Activated naive CD4-positive, alpha-beta T cell treated with anti-CD3 and anti-CD28 coated beads, Interleukin-2, amount 50 U/mL, for 72 hours (primary cell): ENCODE results near the gene CEACAM19. TPM values are rescaled to one million over a fixed set of nuclear protein-coding genes. Genes with fewer than 3 reads are reported as not detected.
"Not testable (repeated sequence)": the region's sequence is repeated elsewhere in the genome, so short reads cannot be mapped to it uniquely, and the experiment has no call there.

Experiments
- ATAC-seq, 2 donors: fragments of 150-1000 bp; cut with Tn5 transposase; 2 replicates each; pipeline ENCODE4 v1.10.0; 2021; ENCODE audit warnings: mild to moderate bottlenecking in 2 of 2, moderate library complexity in 2 of 2
- DNase-seq, 2 donors: peaks; one replicate each; pipeline ENCODE4 v3.0.0; 2021 to 2022; ENCODE audit warnings: low spot score in 2 of 2
- H3K27ac Mint-ChIP-seq, 2 donors: one replicate each; pipeline ENCODE4 v1.8.0; 2022; ENCODE audit warnings: mild to moderate bottlenecking in 2 of 2, mixed read lengths in 2 of 2
- H3K36me3 Mint-ChIP-seq, 2 donors: one replicate each; pipeline ENCODE4 v1.8.0; 2022; ENCODE audit warnings: mixed read lengths in 2 of 2
- H3K9me3 Mint-ChIP-seq, 2 donors: one replicate each; pipeline ENCODE4 v1.8.0; 2022; ENCODE audit warnings: mixed read lengths in 2 of 2
- total RNA-seq, 2 donors: library from RNA; stranded (reverse); gene quantifications; one replicate each; pipeline ENCODE4 v1.2.3, GENCODE V29; 2022

CEACAM19 gene
- total RNA-seq, 2 donors from 2014 or later = 2.2 to 2.5 TPM

GRCh38 chr19:44702551-44703176 lies 31.4 kb downstream of the CEACAM19 start:
- no peak for DNase-seq
- ATAC-seq = no peak
- Mint-ChIP-seq H3K36me3 (no peaks in the 10 kb centered on the region), H3K27ac (no peak overlapping the region), H3K9me3 (no peaks in the 10 kb centered on the region)

- Mint-ChIP-seq H3K27ac (no peak overlapping the region), H3K9me3 (no peaks in the 10 kb centered on the region), H3K36me3 (no peaks in the 10 kb centered on the region)
- DNase-seq (no peak), ATAC-seq (no peak)
Measured at GRCh38 chr19:44703336-44704078, 32.2 kb downstream of the CEACAM19 start.

GRCh38 chr19:44704982-44705381 lies 33.7 kb downstream of the CEACAM19 start:
- Mint-ChIP-seq H3K27ac (no peak overlapping the region), H3K9me3 (no peaks in the 10 kb centered on the region), H3K36me3 (no peaks in the 10 kb centered on the region)
- ATAC-seq = no peak
- no peak for DNase-seq

- DNase-seq (no peak), ATAC-seq (no peak)
- Mint-ChIP-seq H3K9me3 (no peaks in the 10 kb centered on the region), H3K27ac (no peak overlapping the region), H3K36me3 (no peaks in the 10 kb centered on the region)
Measured at GRCh38 chr19:44705502-44706010, 34.3 kb downstream of the CEACAM19 start.

GRCh38 chr19:44706506-44707236 lies 35.4 kb downstream of the CEACAM19 start:
- Mint-ChIP-seq H3K27ac (no peak overlapping the region), H3K36me3 (no peaks in the 10 kb centered on the region), H3K9me3 (no peaks in the 10 kb centered on the region)
- no peak for DNase-seq
- ATAC-seq = no peak

- Mint-ChIP-seq H3K27ac (no peak overlapping the region), H3K9me3 (no peaks in the 10 kb centered on the region), H3K36me3 (no peaks in the 10 kb centered on the region)
- DNase-seq (no peak), ATAC-seq (no peak)
Measured at GRCh38 chr19:44707794-44708193, 36.5 kb downstream of the CEACAM19 start.

- Mint-ChIP-seq H3K27ac (no peak overlapping the region), H3K9me3 (no peaks in the 10 kb centered on the region)
- no peak for DNase-seq
Measured at GRCh38 chr19:44708940-44709339, 37.7 kb downstream of the CEACAM19 start.

GRCh38 chr19:44709434-44710266 lies 38.4 kb downstream of the CEACAM19 start:
- not testable (repeated sequence) for ATAC-seq, H3K9me3 Mint-ChIP-seq, DNase-seq, H3K27ac Mint-ChIP-seq, H3K36me3 Mint-ChIP-seq

More at GRCh38 chr19:44708940-44709339, 37.7 kb downstream of the CEACAM19 start:
- H3K36me3 Mint-ChIP-seq = no peaks in the 10 kb centered on the region
- ATAC-seq = no peak

- Mint-ChIP-seq H3K36me3 (peaks cover 9 to 12% of the 10 kb centered on the region in 2 donors), H3K9me3 (peaks cover 9 to 12% of the 10 kb centered on the region in 2 donors), H3K27ac (peak overlapping the region in 1 of 2 donors; percentile 7)
- no peak for DNase-seq
- ATAC-seq = no peak
Measured at GRCh38 chr19:44710483-44710882, 39.2 kb downstream of the CEACAM19 start.

GRCh38 chr19:44712864-44713515 lies 41.7 kb downstream of the CEACAM19 start:
- Mint-ChIP-seq H3K36me3 (peaks cover 9 to 16% of the 10 kb centered on the region in 2 donors), H3K9me3 (peaks cover 10 to 18% of the 10 kb centered on the region in 2 donors), H3K27ac (no peak overlapping the region)
- ATAC-seq = no peak
- DNase-seq = no peak

- Mint-ChIP-seq H3K27ac (no peak overlapping the region), H3K36me3 (peaks cover 9 to 16% of the 10 kb centered on the region in 2 donors), H3K9me3 (peaks cover 10 to 18% of the 10 kb centered on the region in 2 donors)
- ATAC-seq (no peak), DNase-seq (no peak)
Measured at GRCh38 chr19:44714597-44715169, 43.4 kb downstream of the CEACAM19 start.

GRCh38 chr19:44717603-44718002 lies 46.3 kb downstream of the CEACAM19 start:
- ATAC-seq (no peak), DNase-seq (no peak)
- peaks cover 10 to 18% of the 10 kb centered on the region in 2 donors for H3K9me3 Mint-ChIP-seq
- peaks cover 9 to 16% of the 10 kb centered on the region in 2 donors for H3K36me3 Mint-ChIP-seq
- no peak overlapping the region for H3K27ac Mint-ChIP-seq

GRCh38 chr19:44718441-44719261 lies 47.4 kb downstream of the CEACAM19 start:
- Mint-ChIP-seq H3K36me3 (peaks cover 9 to 16% of the 10 kb centered on the region in 2 donors), H3K9me3 (peaks cover 10 to 18% of the 10 kb centered on the region in 2 donors), H3K27ac (peak overlapping the region in 1 of 2 donors; percentile 77)
- no peak for ATAC-seq
- DNase-seq = no peak

GRCh38 chr19:44719262-44719701 lies 48.0 kb downstream of the CEACAM19 start:
- Mint-ChIP-seq H3K27ac (no peak overlapping the region), H3K9me3 (peaks cover 10 to 18% of the 10 kb centered on the region in 2 donors), H3K36me3 (peaks cover 9 to 16% of the 10 kb centered on the region in 2 donors)
- no peak for DNase-seq
- ATAC-seq = no peak

- not testable (repeated sequence) for DNase-seq, H3K36me3 Mint-ChIP-seq, ATAC-seq, H3K27ac Mint-ChIP-seq, H3K9me3 Mint-ChIP-seq
Measured at GRCh38 chr19:44720396-44720795, 49.1 kb downstream of the CEACAM19 start.
